HL-60 (cell line): Measurements from ENCODE around the gene ETV6.
A peak's percentile ranks its signal among the peaks of the same experiment; 100 is the strongest.

Source experiments
- DNase-seq, 2 experiments: peaks; one replicate each; pipeline ENCODE4 v3.0.0-alpha.2; 2010 to 2020; ENCODE audit warnings: low read depth in 1 of 2, low spot score in 1 of 2
- H3K27ac ChIP-seq: fragments of 250-450 bp; sonication (Bioruptor Pico); replicated peaks from 2 replicates; pipeline ENCODE4 v1.5.1; 2020; ENCODE audit warnings: mild to moderate bottlenecking, moderate library complexity
- H3K27me3 ChIP-seq: fragments of 250-450 bp; sonication (Bioruptor Pico); 2 replicates; pipeline ENCODE4 v1.5.1; 2021; ENCODE audit warnings: mild to moderate bottlenecking, moderate library complexity; ENCODE audit not compliant: insufficient read depth, poor library complexity, severe bottlenecking
- H3K4me3 ChIP-seq: replicated peaks from 2 replicates; pipeline ENCODE4 v1.5.1; 2011; ENCODE audit warnings: mild to moderate bottlenecking, control low read depth, low read length; ENCODE audit not compliant: insufficient read depth
- CTCF ChIP-seq: IDR thresholded peaks from one replicate; pipeline ENCODE4 v1.5.1; 2011; ENCODE audit warnings: low read length, control low read depth, inconsistent platforms; ENCODE audit not compliant: insufficient read depth
- GABPA ChIP-seq: IDR thresholded peaks from 2 replicates; pipeline ENCODE4 v1.6.1; 2012; ENCODE audit warnings: low read depth
- POLR2AphosphoS5 ChIP-seq: IDR thresholded peaks from 2 replicates; pipeline ENCODE4 v1.6.1; 2012; ENCODE audit warnings: low read depth
- REST ChIP-seq: IDR thresholded peaks from 2 replicates; pipeline ENCODE4 v1.6.1; 2012; ENCODE audit warnings: low read depth; ENCODE audit not compliant: insufficient replicate concordance
- SPI1 ChIP-seq: IDR thresholded peaks from 2 replicates; pipeline ENCODE4 v1.6.1; 2012; ENCODE audit warnings: low read depth, mild to moderate bottlenecking, borderline replicate concordance

ETV6 gene

DNA sequence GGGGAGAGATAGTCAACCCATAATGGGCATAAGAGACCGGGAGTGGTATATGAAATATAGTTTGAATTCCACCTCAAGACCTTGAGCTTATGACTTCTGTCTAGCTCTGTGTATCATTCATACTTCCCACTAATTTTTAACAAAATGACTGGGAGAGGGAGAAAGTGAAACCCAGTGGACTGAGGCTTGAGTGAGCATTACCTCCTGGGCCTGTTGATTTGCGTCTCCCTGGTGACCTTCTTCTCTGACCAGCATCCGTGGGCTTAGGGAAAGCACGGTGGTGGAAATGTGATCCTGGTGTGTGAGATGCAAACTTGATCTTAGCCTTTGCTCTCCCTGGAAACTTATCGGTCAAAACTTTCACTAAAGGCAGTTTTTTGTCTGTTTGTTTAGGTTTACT is 213.3 kb downstream of the ETV6 start:
- no peak for DNase-seq
- no peak overlapping the region for H3K4me3 ChIP-seq
- TF ChIP-seq GABPA: no peak
- TF ChIP-seq CTCF: no peak
- no peak for TF ChIP-seq SPI1
- no peak for TF ChIP-seq POLR2AphosphoS5
- TF ChIP-seq REST: no peak
- no peaks in the 10 kb centered on the region for H3K27me3 ChIP-seq
- peak overlapping the region; percentile 56 for H3K27ac ChIP-seq

DNA sequence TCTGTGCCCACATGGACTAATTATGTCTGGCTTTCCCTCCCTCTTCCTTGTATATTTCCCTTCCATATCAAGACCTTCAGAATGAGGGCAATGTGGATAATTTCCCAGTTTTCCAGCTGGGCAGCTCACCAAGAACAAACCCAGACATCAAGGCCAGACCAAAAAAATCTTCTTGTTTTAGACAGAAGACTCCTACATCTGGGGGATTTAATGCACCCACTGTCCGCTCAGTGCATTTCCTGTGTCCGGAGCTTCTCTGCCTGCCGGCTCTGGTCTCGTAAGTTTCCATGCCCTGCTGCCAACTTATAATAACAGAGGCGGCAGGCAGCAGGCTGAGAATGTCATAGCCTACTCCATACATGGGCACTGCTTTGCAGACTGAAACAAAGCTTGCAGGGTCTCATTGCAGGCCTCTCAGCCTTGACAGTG is 214.0 kb downstream of the ETV6 start:
- Histone ChIP-seq H3K27me3 (no peaks in the 10 kb centered on the region), H3K27ac (peak overlapping the region; percentile 56), H3K4me3 (no peak overlapping the region)
- no peak for DNase-seq
- TF ChIP-seq GABPA (no peak), POLR2AphosphoS5 (no peak), CTCF (no peak), REST (no peak), SPI1 (no peak)

GRCh38 chr12:11863988-11864387 is 214.5 kb downstream of the ETV6 start:
- peak overlapping the region; percentile 56 for H3K27ac ChIP-seq
- no peak overlapping the region for H3K4me3 ChIP-seq
- peak; percentile 48; the same call in 1 of the 2 replicates for TF ChIP-seq SPI1
- TF ChIP-seq CTCF: no peak
- H3K27me3 ChIP-seq: no peaks in the 10 kb centered on the region
- DNase-seq: no peak

DNA sequence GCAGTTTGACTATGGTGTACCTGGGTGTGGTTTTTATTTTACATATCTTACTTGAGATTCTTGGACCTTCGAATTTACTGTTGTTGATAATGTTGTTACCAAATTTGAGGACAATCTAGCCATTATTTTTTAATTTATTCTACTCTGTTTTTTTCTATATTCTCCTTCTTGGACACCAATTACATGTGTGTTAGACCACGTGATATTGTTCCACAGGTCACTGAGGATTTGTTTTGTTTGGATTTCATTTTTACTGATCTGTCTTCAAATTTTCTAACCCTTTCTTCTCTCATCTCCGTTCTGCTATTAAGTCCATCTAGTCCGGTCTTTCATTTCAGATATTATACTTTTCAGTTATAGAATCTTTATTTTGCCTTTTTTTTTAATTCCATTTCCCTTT is 216.3 kb downstream of the ETV6 start:
- no peak overlapping the region for H3K27ac ChIP-seq
- no peaks in the 10 kb centered on the region for H3K27me3 ChIP-seq
- DNase-seq: no peak
- no peak for TF ChIP-seq GABPA
- TF ChIP-seq REST: no peak
- TF ChIP-seq POLR2AphosphoS5: no peak
- no peak for TF ChIP-seq SPI1
- TF ChIP-seq CTCF: no peak
- H3K4me3 ChIP-seq: no peak overlapping the region
